HEK293 (cell line): Measurements from ENCODE around the gene CHD1.

Experiments used
- CTCF ChIA-PET: fragments of 350-600 bp; formaldehyde crosslinking; extraction: SDS; loops from one replicate; lab custom pipeline; 2021; ENCODE audit warnings: antibody characterized with exemption; lab: Yijun Ruan, JAX
- POLR2A ChIA-PET: fragments of 300-600 bp; formaldehyde crosslinking; extraction: SDS; loops from one replicate; lab custom pipeline; 2020; ENCODE audit warnings: antibody characterized with exemption, inconsistent platforms; lab: Yijun Ruan, JAX
- H3K27ac ChIP-seq: fragments of 200-500 bp; sonication (Bioruptor generic); 2 replicates; pipeline ENCODE4 v1.5.1; 2014; ENCODE audit warnings: low read depth, low read length, control low read depth, inconsistent platforms; ENCODE audit errors: extremely low read depth
- H3K36me3 ChIP-seq, 2 experiments: fragments of 200-500 bp in 1 of 2; sonication (Bioruptor generic) in 1 of 2; 1 replicate in 1 of 2; 2 replicates in 1 of 2; pipeline ENCODE4 v1.5.1; 2014 to 2017; ENCODE audit warnings: inconsistent platforms in 2 of 2, low read length in 2 of 2; ENCODE audit not compliant: control insufficient read depth in 2 of 2, insufficient read depth in 1 of 2
- H3K4me1 ChIP-seq: fragments of 200-500 bp; sonication (Bioruptor generic); 2 replicates; pipeline ENCODE4 v1.5.1; 2014; ENCODE audit warnings: mild to moderate bottlenecking, low read length, inconsistent platforms; ENCODE audit not compliant: control insufficient read depth, insufficient read depth
- H3K4me3 ChIP-seq: 2 replicates; pipeline ENCODE4 v1.5.1; 2011; ENCODE audit warnings: low read depth, mild to moderate bottlenecking, control low read depth, low read length, moderate library complexity
- H3K9me3 ChIP-seq: fragments of 200-500 bp; sonication (Bioruptor generic); 2 replicates; pipeline ENCODE4 v1.5.1; 2014; ENCODE audit warnings: low read depth, low read length, inconsistent platforms; ENCODE audit not compliant: control insufficient read depth, insufficient read depth
- BCL11B ChIP-seq: fragments of 450-650 bp; formaldehyde crosslinking; IDR thresholded peaks from 2 replicates; pipeline ENCODE4 v1.5.1; 2016; ENCODE audit warnings: low read depth, missing biosample characterization, missing genetic modification characterization
- ELK4 ChIP-seq: IDR thresholded peaks from 2 replicates; pipeline ENCODE4 v1.6.1; 2011; ENCODE audit warnings: mild to moderate bottlenecking, low read depth, low read length, borderline replicate concordance
- GFI1B ChIP-seq: fragments of 450-650 bp; formaldehyde crosslinking; IDR thresholded peaks from 2 replicates; pipeline ENCODE4 v1.5.1; 2016; ENCODE audit warnings: missing biosample characterization, missing genetic modification characterization
- MEIS1 ChIP-seq: sonication (generic); formaldehyde crosslinking; IDR thresholded peaks from 2 replicates; pipeline ENCODE4 v1.8.1; 2022; ENCODE audit warnings: missing genetic modification reagents, mild to moderate bottlenecking, borderline replicate concordance
- OSR2 ChIP-seq: fragments of 450-650 bp; formaldehyde crosslinking; IDR thresholded peaks from 2 replicates; pipeline ENCODE4 v1.5.1; 2016; ENCODE audit warnings: missing biosample characterization, missing genetic modification characterization
- OVOL3 ChIP-seq: fragments of 450-650 bp; formaldehyde crosslinking; IDR thresholded peaks from 2 replicates; pipeline ENCODE4 v1.5.1; 2016; ENCODE audit warnings: missing biosample characterization, missing genetic modification characterization
- RBAK ChIP-seq: fragments of 450-650 bp; formaldehyde crosslinking; IDR thresholded peaks from 2 replicates; pipeline ENCODE4 v1.5.1; 2016; ENCODE audit warnings: missing biosample characterization, missing genetic modification characterization
- REST ChIP-seq: fragments of 450-650 bp; formaldehyde crosslinking; IDR thresholded peaks from 2 replicates; pipeline ENCODE4 v1.5.1; 2016; ENCODE audit warnings: missing biosample characterization, missing genetic modification characterization
- SCRT1 ChIP-seq: fragments of 450-650 bp; formaldehyde crosslinking; IDR thresholded peaks from 2 replicates; pipeline ENCODE4 v1.5.1; 2016; ENCODE audit warnings: missing biosample characterization, missing genetic modification characterization, borderline replicate concordance
- SCRT2 ChIP-seq: fragments of 450-650 bp; formaldehyde crosslinking; IDR thresholded peaks from 2 replicates; pipeline ENCODE4 v1.5.1; 2016; ENCODE audit warnings: missing biosample characterization, missing genetic modification characterization
- ZBTB1 ChIP-seq: fragments of 450-650 bp; formaldehyde crosslinking; IDR thresholded peaks from 2 replicates; pipeline ENCODE4 v1.5.1; 2016; ENCODE audit warnings: missing biosample characterization, missing genetic modification characterization
- ZBTB6 ChIP-seq: fragments of 450-650 bp; formaldehyde crosslinking; IDR thresholded peaks from 2 replicates; pipeline ENCODE4 v1.5.1; 2017; ENCODE audit warnings: missing biosample characterization, missing genetic modification characterization
- ZFP37 ChIP-seq: fragments of 450-650 bp; formaldehyde crosslinking; IDR thresholded peaks from 2 replicates; pipeline ENCODE4 v1.5.1; 2016; ENCODE audit warnings: missing biosample characterization, missing genetic modification characterization
- ZFP69B ChIP-seq: fragments of 450-650 bp; formaldehyde crosslinking; IDR thresholded peaks from 2 replicates; pipeline ENCODE4 v1.5.1; 2016; ENCODE audit warnings: missing biosample characterization, missing genetic modification characterization
- ZNF121 ChIP-seq: fragments of 450-650 bp; formaldehyde crosslinking; IDR thresholded peaks from 2 replicates; pipeline ENCODE4 v1.5.1; 2016; ENCODE audit warnings: missing biosample characterization, missing genetic modification characterization
- ZNF140 ChIP-seq: fragments of 450-650 bp; formaldehyde crosslinking; IDR thresholded peaks from 2 replicates; pipeline ENCODE4 v1.5.1; 2016; ENCODE audit warnings: missing biosample characterization, missing genetic modification characterization
- ZNF175 ChIP-seq: fragments of 450-650 bp; formaldehyde crosslinking; IDR thresholded peaks from 2 replicates; pipeline ENCODE4 v1.5.1; 2016; ENCODE audit warnings: missing biosample characterization, missing genetic modification characterization
- ZNF221 ChIP-seq: fragments of 450-650 bp; formaldehyde crosslinking; IDR thresholded peaks from 2 replicates; pipeline ENCODE4 v1.5.1; 2017; ENCODE audit warnings: missing biosample characterization, missing genetic modification characterization, borderline replicate concordance
- ZNF398 ChIP-seq: fragments of 450-650 bp; formaldehyde crosslinking; IDR thresholded peaks from 2 replicates; pipeline ENCODE4 v1.5.1; 2017; ENCODE audit warnings: missing biosample characterization, missing genetic modification characterization
- ZNF449 ChIP-seq: fragments of 450-650 bp; formaldehyde crosslinking; IDR thresholded peaks from 2 replicates; pipeline ENCODE4 v1.5.1; 2017; ENCODE audit warnings: missing biosample characterization, mild to moderate bottlenecking, missing genetic modification characterization, moderate library complexity
- ZNF549 ChIP-seq: fragments of 450-650 bp; IDR thresholded peaks from 2 replicates; pipeline ENCODE4 v1.5.1; 2018; ENCODE audit warnings: missing biosample characterization, missing genetic modification characterization, mild to moderate bottlenecking, inconsistent platforms, moderate library complexity
- ZNF596 ChIP-seq: fragments of 450-650 bp; IDR thresholded peaks from 2 replicates; pipeline ENCODE4 v1.5.0; 2018; ENCODE audit warnings: missing biosample characterization, mild to moderate bottlenecking, missing genetic modification characterization, moderate library complexity
- ZNF654 ChIP-seq: fragments of 450-650 bp; formaldehyde crosslinking; IDR thresholded peaks from 2 replicates; pipeline ENCODE4 v1.5.1; 2016; ENCODE audit warnings: low read depth, missing biosample characterization, missing genetic modification characterization

The CHD1 gene

GRCh38 chr5:98827588-98828284 is 101.1 kb downstream of the CHD1 start (continued):
- TF ChIP-seq REST (tag by site-specific recombination) (no peak), ZFP37 (tag by site-specific recombination) (no peak), OVOL3 (tag by site-specific recombination) (no peak), ZFP69B (tag by site-specific recombination) (no peak), ZNF221 (tag by site-specific recombination) (no peak), ZNF398 (no peak), ZNF121 (tag by site-specific recombination) (no peak)

GRCh38 chr5:98827161-98827560 is 101.6 kb downstream of the CHD1 start:
- no peaks in the 10 kb centered on the region for H3K4me1 ChIP-seq
- ChIA-PET POLR2A (no interaction called here), CTCF (interaction anchor here (0.6 to 1.7 kb wide), 2 partner anchors 9 to 143 kb away, joined by 3 to 6 read pairs; no protein-coding TSS in a partner anchor)
- H3K9me3 ChIP-seq, result no peaks in the 10 kb centered on the region
- no peak overlapping the region for H3K27ac ChIP-seq
- TF ChIP-seq ZNF654 (tag by site-specific recombination) (peak; percentile 77), BCL11B (tag by site-specific recombination) (no peak), ZBTB1 (tag by site-specific recombination) (no peak), ZNF449 (tag by site-specific recombination) (no peak), OVOL3 (tag by site-specific recombination) (no peak), ZNF140 (tag by site-specific recombination) (no peak), SCRT1 (tag by site-specific recombination) (peak; percentile 85), SCRT2 (tag by site-specific recombination) (peak; percentile 94)
- no peaks in the 10 kb centered on the region for H3K36me3 ChIP-seq
- H3K4me3 ChIP-seq, result no peak overlapping the region

GRCh38 chr5:98825582-98826375 is 103.0 kb downstream of the CHD1 start:
- ChIA-PET POLR2A (no interaction called here), CTCF (interaction anchor here (0.6 to 0.7 kb wide), 3 partner anchors 58 to 1294 kb away, joined by 3 to 4 read pairs (median 3); no protein-coding TSS in a partner anchor)
- no peaks in the 10 kb centered on the region for H3K4me1 ChIP-seq
- no peak overlapping the region for H3K4me3 ChIP-seq
- H3K9me3 ChIP-seq, result no peaks in the 10 kb centered on the region
- H3K36me3 ChIP-seq, result no peaks in the 10 kb centered on the region
- no peak overlapping the region for H3K27ac ChIP-seq
- TF ChIP-seq ZNF596 (no peak), GFI1B (tag by site-specific recombination) (no peak), RBAK (tag by site-specific recombination) (no peak), ELK4 (no peak), MEIS1 (CRISPR knock-in tag) (no peak), ZNF549 (tag by site-specific recombination) (no peak), ZNF175 (tag by site-specific recombination) (no peak), OSR2 (tag by site-specific recombination) (no peak), ZBTB6 (no peak)
